WTC11 (cell line): ENCODE data around the gene C2orf76. TPM values are rescaled to one million over a fixed set of nuclear protein-coding genes. Genes with fewer than 3 reads are reported as not detected.

Source experiments
- ATAC-seq: fragments of 200-7000 bp; cut with Tn5 transposase; 2 replicates; pipeline ENCODE4 v1.10.0; 2021; ENCODE audit warnings: mild to moderate bottlenecking, moderate library complexity
- CTCF ChIA-PET: fragments of 300-600 bp; sonication (Branson Sonifier 250); formaldehyde crosslinking; loops from one replicate; lab custom pipeline; 2021; ENCODE audit warnings: antibody characterized with exemption; lab: Charles Lee
- POLR2A ChIA-PET: fragments of 350-600 bp; sonication (Branson Sonifier 250); formaldehyde crosslinking; loops from one replicate; lab custom pipeline; 2021; ENCODE audit warnings: antibody characterized with exemption; lab: Charles Lee
- DNase-seq: peaks from one replicate; pipeline ENCODE4 v3.0.0; 2021; ENCODE audit warnings: low spot score
- H3K27ac Mint-ChIP-seq: 2 replicates; pipeline ENCODE4 v1.8.0; 2021; ENCODE audit warnings: mixed read lengths
- H3K27me3 Mint-ChIP-seq: 2 replicates; pipeline ENCODE4 v1.8.0; 2021; ENCODE audit warnings: low read depth, mild to moderate bottlenecking, moderate library complexity, mixed read lengths
- H3K36me3 Mint-ChIP-seq: 2 replicates; pipeline ENCODE4 v1.8.0; 2021; ENCODE audit warnings: mixed read lengths
- H3K4me1 Mint-ChIP-seq: 2 replicates; pipeline ENCODE4 v1.8.0; 2022; ENCODE audit warnings: mixed read lengths
- H3K4me3 Mint-ChIP-seq: 2 replicates; pipeline ENCODE4 v1.8.0; 2021; ENCODE audit warnings: mild to moderate bottlenecking, moderate library complexity, mixed read lengths
- H3K9me3 Mint-ChIP-seq: 2 replicates; pipeline ENCODE4 v1.8.0; 2021; ENCODE audit warnings: mixed read lengths
- FOXK1 ChIP-seq: sonication (generic); formaldehyde crosslinking; IDR thresholded peaks from 2 replicates; pipeline ENCODE4 v1.8.0; 2022; ENCODE audit warnings: mild to moderate bottlenecking, moderate library complexity, missing genetic modification reagents
- GABPB1 ChIP-seq: sonication (generic); formaldehyde crosslinking; IDR thresholded peaks from 2 replicates; pipeline ENCODE4 v1.8.1; 2023; ENCODE audit warnings: mild to moderate bottlenecking, missing genetic modification reagents
- MYBL2 ChIP-seq: sonication (generic); formaldehyde crosslinking; IDR thresholded peaks from 2 replicates; pipeline ENCODE4 v1.8.1; 2023; ENCODE audit warnings: mild to moderate bottlenecking, moderate library complexity, missing genetic modification reagents
- NR3C1 ChIP-seq: sonication (generic); formaldehyde crosslinking; conservative IDR thresholded peaks from 2 replicates; pipeline ENCODE4 v1.8.1; 2023; ENCODE audit warnings: low read depth, mild to moderate bottlenecking, missing genetic modification reagents
- RELA ChIP-seq: sonication (generic); formaldehyde crosslinking; IDR thresholded peaks from 2 replicates; pipeline ENCODE4 v1.8.1; 2022; ENCODE audit warnings: missing genetic modification reagents, mild to moderate bottlenecking, borderline replicate concordance
- SMAD3 ChIP-seq: sonication (generic); formaldehyde crosslinking; IDR thresholded peaks from 2 replicates; pipeline ENCODE4 v1.8.0; 2022; ENCODE audit warnings: missing genetic modification reagents, mild to moderate bottlenecking, borderline replicate concordance
- ZNF263 ChIP-seq: sonication (generic); formaldehyde crosslinking; IDR thresholded peaks from 2 replicates; pipeline ENCODE4 v1.8.1; 2022; ENCODE audit warnings: low read depth, mild to moderate bottlenecking, moderate library complexity, missing genetic modification reagents
- ZNF671 ChIP-seq: fragments of 250-450 bp; sonication (Bioruptor Pico); IDR thresholded peaks from 2 replicates; pipeline ENCODE4 v1.8.0; 2021; ENCODE audit warnings: mild to moderate bottlenecking
- total RNA-seq: library from RNA; stranded (reverse); gene quantifications from 3 replicates; pipeline ENCODE4 v1.2.3, GENCODE V29; 2021
- TF ChIP-seq, protein P1 (sequence below): sonication (generic); formaldehyde crosslinking; IDR thresholded peaks from 2 replicates; pipeline ENCODE4 v1.8.1; 2023; ENCODE audit warnings: mild to moderate bottlenecking, missing genetic modification reagents, borderline replicate concordance
- TF ChIP-seq, protein P2 (sequence below): sonication (generic); formaldehyde crosslinking; IDR thresholded peaks from 2 replicates; pipeline ENCODE4 v1.8.1; 2022; ENCODE audit warnings: low read depth, missing genetic modification reagents, borderline replicate concordance
- TF ChIP-seq, protein P3 (sequence below): fragments of 250-450 bp; sonication (Bioruptor Pico); IDR thresholded peaks from 2 replicates; pipeline ENCODE4 v2.1.2; 2022; ENCODE audit warnings: mild to moderate bottlenecking, moderate library complexity
- TF ChIP-seq, protein P4 (sequence below): sonication (generic); formaldehyde crosslinking; IDR thresholded peaks from 2 replicates; pipeline ENCODE4 v1.8.0; 2022; ENCODE audit warnings: mild to moderate bottlenecking, missing genetic modification reagents
- TF ChIP-seq, protein P5 (sequence below): sonication (generic); formaldehyde crosslinking; IDR thresholded peaks from 2 replicates; pipeline ENCODE4 v1.8.1; 2022; ENCODE audit warnings: low read depth, mild to moderate bottlenecking, moderate library complexity, missing genetic modification reagents, borderline replicate concordance
- TF ChIP-seq, protein P6 (sequence below): fragments of 200-600 bp; IDR thresholded peaks from 2 replicates; pipeline ENCODE4 v1.8.0; 2022; ENCODE audit warnings: antibody characterized with exemption

C2orf76 gene
- total RNA-seq, 1 experiment from 2014 or later, result 4.4 TPM

DNA sequence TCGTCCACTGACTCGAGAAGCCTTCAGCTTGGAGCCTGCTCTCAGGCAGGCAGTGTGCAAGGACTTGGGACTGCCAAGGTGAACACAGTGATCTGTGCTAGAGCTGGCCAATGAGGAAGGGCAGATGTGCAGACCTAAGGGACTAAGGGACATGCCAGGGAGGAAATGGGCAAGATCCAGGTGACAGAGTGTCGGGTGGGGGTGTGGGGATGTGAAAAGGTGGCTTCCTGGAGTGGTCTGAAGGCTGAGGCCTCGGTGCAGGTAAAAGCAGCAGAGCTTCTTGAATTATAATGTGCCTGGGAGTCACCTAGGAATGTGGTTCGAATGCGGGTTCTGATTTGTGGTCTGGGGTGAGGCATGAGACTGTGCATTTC lies 101.0 kb downstream of the C2orf76 start (continued):
- TF ChIP-seq, protein P1, sequence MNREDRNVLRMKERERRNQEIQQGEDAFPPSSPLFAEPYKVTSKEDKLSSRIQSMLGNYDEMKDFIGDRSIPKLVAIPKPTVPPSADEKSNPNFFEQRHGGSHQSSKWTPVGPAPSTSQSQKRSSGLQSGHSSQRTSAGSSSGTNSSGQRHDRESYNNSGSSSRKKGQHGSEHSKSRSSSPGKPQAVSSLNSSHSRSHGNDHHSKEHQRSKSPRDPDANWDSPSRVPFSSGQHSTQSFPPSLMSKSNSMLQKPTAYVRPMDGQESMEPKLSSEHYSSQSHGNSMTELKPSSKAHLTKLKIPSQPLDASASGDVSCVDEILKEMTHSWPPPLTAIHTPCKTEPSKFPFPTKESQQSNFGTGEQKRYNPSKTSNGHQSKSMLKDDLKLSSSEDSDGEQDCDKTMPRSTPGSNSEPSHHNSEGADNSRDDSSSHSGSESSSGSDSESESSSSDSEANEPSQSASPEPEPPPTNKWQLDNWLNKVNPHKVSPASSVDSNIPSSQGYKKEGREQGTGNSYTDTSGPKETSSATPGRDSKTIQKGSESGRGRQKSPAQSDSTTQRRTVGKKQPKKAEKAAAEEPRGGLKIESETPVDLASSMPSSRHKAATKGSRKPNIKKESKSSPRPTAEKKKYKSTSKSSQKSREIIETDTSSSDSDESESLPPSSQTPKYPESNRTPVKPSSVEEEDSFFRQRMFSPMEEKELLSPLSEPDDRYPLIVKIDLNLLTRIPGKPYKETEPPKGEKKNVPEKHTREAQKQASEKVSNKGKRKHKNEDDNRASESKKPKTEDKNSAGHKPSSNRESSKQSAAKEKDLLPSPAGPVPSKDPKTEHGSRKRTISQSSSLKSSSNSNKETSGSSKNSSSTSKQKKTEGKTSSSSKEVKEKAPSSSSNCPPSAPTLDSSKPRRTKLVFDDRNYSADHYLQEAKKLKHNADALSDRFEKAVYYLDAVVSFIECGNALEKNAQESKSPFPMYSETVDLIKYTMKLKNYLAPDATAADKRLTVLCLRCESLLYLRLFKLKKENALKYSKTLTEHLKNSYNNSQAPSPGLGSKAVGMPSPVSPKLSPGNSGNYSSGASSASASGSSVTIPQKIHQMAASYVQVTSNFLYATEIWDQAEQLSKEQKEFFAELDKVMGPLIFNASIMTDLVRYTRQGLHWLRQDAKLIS (CRISPR knock-in tag), result no peak
- TF ChIP-seq, protein P2, sequence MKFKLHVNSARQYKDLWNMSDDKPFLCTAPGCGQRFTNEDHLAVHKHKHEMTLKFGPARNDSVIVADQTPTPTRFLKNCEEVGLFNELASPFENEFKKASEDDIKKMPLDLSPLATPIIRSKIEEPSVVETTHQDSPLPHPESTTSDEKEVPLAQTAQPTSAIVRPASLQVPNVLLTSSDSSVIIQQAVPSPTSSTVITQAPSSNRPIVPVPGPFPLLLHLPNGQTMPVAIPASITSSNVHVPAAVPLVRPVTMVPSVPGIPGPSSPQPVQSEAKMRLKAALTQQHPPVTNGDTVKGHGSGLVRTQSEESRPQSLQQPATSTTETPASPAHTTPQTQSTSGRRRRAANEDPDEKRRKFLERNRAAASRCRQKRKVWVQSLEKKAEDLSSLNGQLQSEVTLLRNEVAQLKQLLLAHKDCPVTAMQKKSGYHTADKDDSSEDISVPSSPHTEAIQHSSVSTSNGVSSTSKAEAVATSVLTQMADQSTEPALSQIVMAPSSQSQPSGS (CRISPR knock-in tag), result no peak
- TF ChIP-seq, protein P3, sequence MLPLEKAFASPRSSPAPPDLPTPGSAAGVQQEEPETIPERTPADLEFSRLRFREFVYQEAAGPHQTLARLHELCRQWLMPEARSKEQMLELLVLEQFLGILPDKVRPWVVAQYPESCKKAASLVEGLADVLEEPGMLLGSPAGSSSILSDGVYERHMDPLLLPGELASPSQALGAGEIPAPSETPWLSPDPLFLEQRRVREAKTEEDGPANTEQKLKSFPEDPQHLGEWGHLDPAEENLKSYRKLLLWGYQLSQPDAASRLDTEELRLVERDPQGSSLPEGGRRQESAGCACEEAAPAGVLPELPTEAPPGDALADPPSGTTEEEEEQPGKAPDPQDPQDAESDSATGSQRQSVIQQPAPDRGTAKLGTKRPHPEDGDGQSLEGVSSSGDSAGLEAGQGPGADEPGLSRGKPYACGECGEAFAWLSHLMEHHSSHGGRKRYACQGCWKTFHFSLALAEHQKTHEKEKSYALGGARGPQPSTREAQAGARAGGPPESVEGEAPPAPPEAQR (CRISPR knock-in tag), result no peak
- TF ChIP-seq, protein P4, sequence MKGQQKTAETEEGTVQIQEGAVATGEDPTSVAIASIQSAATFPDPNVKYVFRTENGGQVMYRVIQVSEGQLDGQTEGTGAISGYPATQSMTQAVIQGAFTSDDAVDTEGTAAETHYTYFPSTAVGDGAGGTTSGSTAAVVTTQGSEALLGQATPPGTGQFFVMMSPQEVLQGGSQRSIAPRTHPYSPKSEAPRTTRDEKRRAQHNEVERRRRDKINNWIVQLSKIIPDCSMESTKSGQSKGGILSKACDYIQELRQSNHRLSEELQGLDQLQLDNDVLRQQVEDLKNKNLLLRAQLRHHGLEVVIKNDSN (CRISPR knock-in tag), result no peak

DNA sequence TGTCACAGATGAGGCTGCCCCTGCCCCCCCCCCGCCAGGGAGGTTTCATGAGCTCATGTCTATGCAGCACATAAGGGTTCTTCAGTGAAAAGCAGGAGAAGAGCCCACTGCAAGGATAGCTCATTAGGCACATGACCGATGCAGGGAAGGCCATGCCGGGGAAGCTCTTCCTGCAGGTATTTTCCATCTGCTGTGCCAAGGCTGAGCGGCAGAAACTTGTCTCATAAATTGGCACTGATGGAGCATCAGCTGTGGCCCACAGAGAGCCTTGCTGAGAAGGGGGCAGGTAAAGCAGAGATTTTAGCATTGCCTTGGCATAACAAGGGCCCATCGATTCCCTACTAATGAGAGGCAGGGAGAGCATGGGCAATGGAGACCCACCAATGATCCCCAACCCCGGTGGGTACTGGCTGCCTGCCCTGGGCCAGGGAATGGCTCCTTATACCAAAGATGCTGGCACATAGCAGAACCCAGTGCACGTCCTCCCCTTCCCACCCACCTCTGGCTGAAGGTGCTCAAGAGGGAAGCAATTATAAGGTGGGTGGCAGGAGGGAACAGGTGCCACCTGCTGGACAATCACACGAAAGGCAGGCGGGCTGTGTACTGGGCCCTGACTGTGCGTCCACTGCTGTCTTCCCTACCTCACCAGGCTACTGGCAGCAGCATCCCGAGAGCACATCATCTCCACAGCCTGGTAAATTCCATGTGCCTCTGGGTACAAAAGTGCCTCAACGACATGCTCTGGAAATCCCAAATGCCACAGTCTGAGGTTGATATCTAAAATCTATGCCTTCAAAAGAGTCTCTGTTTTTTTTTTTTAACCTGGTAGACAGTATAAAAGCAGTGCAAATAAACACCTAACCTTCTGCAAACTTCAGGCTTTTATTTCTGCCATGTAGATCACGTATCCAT lies 101.6 kb downstream of the C2orf76 start:
- DNase-seq (peak; percentile 71), ATAC-seq (peak; percentile 96)
- TF ChIP-seq RELA (CRISPR knock-in tag) (no peak), SMAD3 (CRISPR knock-in tag) (0 out of 2 replicates have a peak, but pooled peaks have one; percentile 34), FOXK1 (CRISPR knock-in tag) (no peak), MYBL2 (CRISPR knock-in tag) (no peak), GABPB1 (CRISPR knock-in tag) (no peak), ZNF263 (peak; percentile 74; the same call in 1 of the 2 replicates), ZNF671 (CRISPR knock-in tag) (no peak), NR3C1 (no peak)
- TF ChIP-seq, protein P5, sequence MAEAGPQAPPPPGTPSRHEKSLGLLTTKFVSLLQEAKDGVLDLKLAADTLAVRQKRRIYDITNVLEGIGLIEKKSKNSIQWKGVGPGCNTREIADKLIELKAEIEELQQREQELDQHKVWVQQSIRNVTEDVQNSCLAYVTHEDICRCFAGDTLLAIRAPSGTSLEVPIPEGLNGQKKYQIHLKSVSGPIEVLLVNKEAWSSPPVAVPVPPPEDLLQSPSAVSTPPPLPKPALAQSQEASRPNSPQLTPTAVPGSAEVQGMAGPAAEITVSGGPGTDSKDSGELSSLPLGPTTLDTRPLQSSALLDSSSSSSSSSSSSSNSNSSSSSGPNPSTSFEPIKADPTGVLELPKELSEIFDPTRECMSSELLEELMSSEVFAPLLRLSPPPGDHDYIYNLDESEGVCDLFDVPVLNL (CRISPR knock-in tag), result no peak
- TF ChIP-seq, protein P6, sequence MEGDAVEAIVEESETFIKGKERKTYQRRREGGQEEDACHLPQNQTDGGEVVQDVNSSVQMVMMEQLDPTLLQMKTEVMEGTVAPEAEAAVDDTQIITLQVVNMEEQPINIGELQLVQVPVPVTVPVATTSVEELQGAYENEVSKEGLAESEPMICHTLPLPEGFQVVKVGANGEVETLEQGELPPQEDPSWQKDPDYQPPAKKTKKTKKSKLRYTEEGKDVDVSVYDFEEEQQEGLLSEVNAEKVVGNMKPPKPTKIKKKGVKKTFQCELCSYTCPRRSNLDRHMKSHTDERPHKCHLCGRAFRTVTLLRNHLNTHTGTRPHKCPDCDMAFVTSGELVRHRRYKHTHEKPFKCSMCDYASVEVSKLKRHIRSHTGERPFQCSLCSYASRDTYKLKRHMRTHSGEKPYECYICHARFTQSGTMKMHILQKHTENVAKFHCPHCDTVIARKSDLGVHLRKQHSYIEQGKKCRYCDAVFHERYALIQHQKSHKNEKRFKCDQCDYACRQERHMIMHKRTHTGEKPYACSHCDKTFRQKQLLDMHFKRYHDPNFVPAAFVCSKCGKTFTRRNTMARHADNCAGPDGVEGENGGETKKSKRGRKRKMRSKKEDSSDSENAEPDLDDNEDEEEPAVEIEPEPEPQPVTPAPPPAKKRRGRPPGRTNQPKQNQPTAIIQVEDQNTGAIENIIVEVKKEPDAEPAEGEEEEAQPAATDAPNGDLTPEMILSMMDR, result peak; percentile 80
- Mint-ChIP-seq H3K36me3 (peaks cover 4% of the 10 kb centered on the region; the same call in 1 of the 2 replicates), H3K4me1 (peaks cover 20% of the 10 kb centered on the region), H3K27ac (no peak overlapping the region), H3K9me3 (no peaks in the 10 kb centered on the region), H3K4me3 (no peak overlapping the region), H3K27me3 (no peaks in the 10 kb centered on the region)
- CTCF ChIA-PET, result interaction anchor here (0.6 to 2.6 kb wide), 16 partner anchors 9 to 384 kb away, joined by 3 to 13 read pairs (median 4); partner anchors contain the start of gene STEAP3
- POLR2A ChIA-PET, result no interaction called here
